ENCODE measurements around the gene GRIP1. TPM values are rescaled to one million over a fixed set of nuclear protein-coding genes. Genes with fewer than 3 reads are reported as not detected.

Gene GRIP1
- total and polyA plus RNA-seq, 9 donors: 0.36 to 10.1 (median 3.9) TPM

DNA sequence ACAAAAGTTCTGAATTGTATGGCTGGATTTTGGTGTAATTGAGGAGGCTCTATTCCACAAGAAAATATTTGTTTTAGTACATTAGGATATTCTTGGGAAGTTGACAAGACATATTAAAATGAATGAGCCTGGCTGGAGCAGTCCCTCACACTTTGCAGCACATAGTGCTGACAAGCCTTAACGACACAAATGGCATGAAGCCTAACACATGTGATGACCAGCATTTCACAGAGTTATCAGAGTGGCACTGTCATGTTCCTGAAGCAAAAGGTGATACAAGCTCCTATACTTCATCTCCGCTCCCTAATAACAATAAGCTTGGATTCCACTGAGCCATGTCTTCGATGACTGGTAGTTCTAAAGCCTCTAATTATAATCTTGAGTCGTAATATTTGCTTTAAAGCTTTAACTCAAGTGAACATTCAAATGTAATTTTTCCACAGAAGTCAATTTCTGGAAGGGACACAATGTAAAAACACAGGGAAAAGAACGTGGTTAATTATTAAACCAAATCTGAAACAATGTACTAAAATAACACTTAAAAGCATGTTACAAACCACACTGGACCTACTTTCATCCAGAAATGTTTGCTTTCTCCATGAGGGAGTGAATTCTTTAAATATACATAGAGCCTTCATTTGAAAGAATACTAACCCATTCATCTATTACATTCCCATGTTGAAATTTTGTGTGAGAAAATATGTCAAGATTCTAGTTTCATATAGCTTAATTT, 49.6 kb downstream of the GRIP1 start:
- Histone ChIP-seq H3K27ac (no peak overlapping the region), H3K9me3 (no peaks in the 10 kb centered on the region), H3K36me3 (no peaks in the 10 kb centered on the region), H3K4me3 (no peak overlapping the region), H3K27me3 (no peaks in the 10 kb centered on the region), H3K4me1 (ENCODE audit: insufficient read depth) (no peaks in the 10 kb centered on the region)
- intact Hi-C loops (cut with DNase I): no loop called here
- WGBS, 3 donors: 69 to 78% (median 74%) methylated on average over 5 of the region's 5 CpGs
- TF ChIP-seq EP300 (IDR thresholded peaks at IDR 0.05) (no peak), POLR2A (IDR thresholded peaks at IDR 0.05) (no peak), CTCF (IDR thresholded peaks at IDR 0.05) (no peak)
- no peak for DNase-seq

GRCh38 chr12:66627988-66628317, 50.9 kb downstream of the GRIP1 start:
- no peaks in the 10 kb centered on the region for H3K27me3 ChIP-seq
- intact Hi-C loops (cut with DNase I): no loop called here
- H3K4me1 ChIP-seq (ENCODE audit: insufficient read depth): no peaks in the 10 kb centered on the region
- no peak for TF ChIP-seq CTCF (IDR thresholded peaks at IDR 0.05)
- TF ChIP-seq POLR2A (IDR thresholded peaks at IDR 0.05): no peak
- TF ChIP-seq EP300 (IDR thresholded peaks at IDR 0.05): no peak
- H3K9me3 ChIP-seq: no peaks in the 10 kb centered on the region
- WGBS, 3 donors: 62 to 88% (median 75%) methylated on average over 2 of the region's 2 CpGs
- H3K27ac ChIP-seq: no peak overlapping the region
- DNase-seq: no peak
- no peak overlapping the region for H3K4me3 ChIP-seq
- no peaks in the 10 kb centered on the region for H3K36me3 ChIP-seq

DNA sequence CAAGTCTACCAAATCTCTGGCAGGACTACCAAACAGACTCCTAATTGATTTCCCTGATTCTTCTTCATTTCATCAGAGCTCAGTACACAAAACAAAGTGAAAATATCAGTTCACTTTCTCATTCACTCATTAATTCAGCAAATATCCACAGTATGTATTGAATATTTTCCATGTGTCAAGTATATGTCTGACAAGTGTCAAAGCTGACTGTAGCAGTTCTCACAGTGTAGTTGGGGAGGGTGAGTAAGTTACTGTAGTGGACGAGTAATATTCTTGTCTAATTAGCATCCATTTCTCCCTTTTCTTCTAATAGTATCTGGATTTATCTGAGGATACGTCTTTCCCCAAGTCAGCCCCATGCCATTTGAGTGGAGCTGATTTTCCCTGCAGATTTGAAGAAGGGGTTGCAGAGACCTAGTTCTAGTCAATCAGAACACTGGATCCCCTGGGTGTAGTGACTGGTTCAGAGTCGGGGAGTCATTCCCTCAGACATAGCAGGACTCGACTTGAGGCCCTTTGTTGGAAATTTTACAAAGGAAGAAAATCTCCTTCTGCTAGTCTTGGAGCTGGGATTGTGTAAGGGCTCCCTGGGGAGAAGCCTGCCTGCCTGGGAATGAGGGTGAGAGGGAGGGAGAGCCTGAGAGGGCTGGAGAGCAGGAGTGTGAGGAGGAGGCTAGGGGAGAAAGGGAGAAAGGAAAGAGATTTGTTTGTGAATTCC, 51.4 kb downstream of the GRIP1 start:
- H3K27ac ChIP-seq: no peak overlapping the region
- WGBS, 3 donors: 53 to 70% (median 59%) methylated on average over 4 of the region's 4 CpGs
- H3K36me3 ChIP-seq: no peaks in the 10 kb centered on the region
- H3K4me1 ChIP-seq (ENCODE audit: insufficient read depth): no peaks in the 10 kb centered on the region
- no peak for TF ChIP-seq EP300 (IDR thresholded peaks at IDR 0.05)
- TF ChIP-seq CTCF (IDR thresholded peaks at IDR 0.05): no peak
- H3K27me3 ChIP-seq: no peaks in the 10 kb centered on the region
- H3K9me3 ChIP-seq: no peaks in the 10 kb centered on the region
- no peak overlapping the region for H3K4me3 ChIP-seq
- DNase-seq: no peak
- intact Hi-C loops (cut with DNase I): no loop called here

DNA sequence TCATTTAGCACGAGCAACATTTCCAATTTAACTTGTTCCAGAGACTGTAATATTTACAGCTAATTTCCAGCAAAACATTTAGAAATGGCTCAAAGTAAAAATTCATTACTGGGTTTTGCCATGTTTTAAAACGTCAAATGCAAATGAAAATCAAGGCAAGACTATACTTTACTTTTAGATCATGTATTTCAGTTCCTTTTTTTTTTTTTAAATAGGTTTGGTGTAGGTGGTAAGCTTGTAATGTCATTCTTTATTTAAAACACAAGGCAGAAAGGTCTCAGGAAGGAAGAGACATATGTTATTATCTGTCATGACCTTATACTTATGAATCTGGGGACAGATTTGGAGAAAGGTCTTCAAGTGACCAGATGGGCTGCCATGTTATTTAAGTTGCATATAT, 54.1 kb downstream of the GRIP1 start:
- TF ChIP-seq CTCF (IDR thresholded peaks at IDR 0.05): no peak
- no peak for TF ChIP-seq POLR2A (IDR thresholded peaks at IDR 0.05)
- no peak for TF ChIP-seq EP300 (IDR thresholded peaks at IDR 0.05)
- Histone ChIP-seq H3K4me1 (ENCODE audit: insufficient read depth) (no peaks in the 10 kb centered on the region), H3K27ac (no peak overlapping the region), H3K27me3 (no peaks in the 10 kb centered on the region), H3K36me3 (no peaks in the 10 kb centered on the region), H3K9me3 (no peaks in the 10 kb centered on the region), H3K4me3 (no peak overlapping the region)
- intact Hi-C loops (cut with DNase I): no loop called here
- DNase-seq: no peak
- 80 to 93% (median 87%) methylated on average over 2 of the region's 2 CpGs for WGBS, 3 donors

Data from ovary (tissue), 9 donors.